SH-SY5Y (cell line): ENCODE data around the gene PHLPP2.

Source experiments
- GATA2 ChIP-seq: IDR thresholded peaks from 2 replicates; pipeline ENCODE4 v1.6.1; 2011; ENCODE audit warnings: mild to moderate bottlenecking, low read depth, low read length
- GATA3 ChIP-seq: IDR thresholded peaks from 2 replicates; pipeline ENCODE4 v1.6.1; 2011; ENCODE audit warnings: low read depth, mild to moderate bottlenecking, low read length, moderate library complexity

DNA sequence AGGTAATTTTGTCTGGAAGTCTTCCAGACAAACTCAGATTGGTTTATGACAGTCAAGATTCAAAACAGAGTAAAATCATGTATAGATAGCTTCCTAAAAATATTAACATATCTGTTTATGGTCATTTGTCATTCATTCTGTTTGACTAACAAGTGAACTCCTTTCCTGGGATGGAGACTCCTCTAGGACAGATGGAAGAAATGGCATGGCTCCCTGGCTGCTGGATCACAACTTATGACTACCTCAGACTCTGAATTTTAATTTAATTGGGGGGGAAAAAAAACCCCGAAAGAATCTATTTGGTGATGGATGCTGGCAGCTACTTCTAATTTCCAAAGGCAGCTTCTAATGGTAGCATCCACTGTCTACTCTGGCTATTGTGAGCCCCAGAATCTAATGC lies 34.6 kb downstream of the PHLPP2 start:
- TF ChIP-seq GATA2 (no peak), GATA3 (no peak)
